NCI-H1092 (cell line): Measurements from ENCODE around the gene FANCM.
A peak's percentile ranks its signal among the peaks of the same experiment; 100 is the strongest.
"Not testable (repeated sequence)": the region's sequence is repeated elsewhere in the genome, so short reads cannot be mapped to it uniquely, and the experiment has no call there.

ENCODE experiments used
- DNase-seq: peaks from one replicate; lab custom pipeline; 2025; lab: John Stamatoyannopoulos, UW

The FANCM gene

DNA sequence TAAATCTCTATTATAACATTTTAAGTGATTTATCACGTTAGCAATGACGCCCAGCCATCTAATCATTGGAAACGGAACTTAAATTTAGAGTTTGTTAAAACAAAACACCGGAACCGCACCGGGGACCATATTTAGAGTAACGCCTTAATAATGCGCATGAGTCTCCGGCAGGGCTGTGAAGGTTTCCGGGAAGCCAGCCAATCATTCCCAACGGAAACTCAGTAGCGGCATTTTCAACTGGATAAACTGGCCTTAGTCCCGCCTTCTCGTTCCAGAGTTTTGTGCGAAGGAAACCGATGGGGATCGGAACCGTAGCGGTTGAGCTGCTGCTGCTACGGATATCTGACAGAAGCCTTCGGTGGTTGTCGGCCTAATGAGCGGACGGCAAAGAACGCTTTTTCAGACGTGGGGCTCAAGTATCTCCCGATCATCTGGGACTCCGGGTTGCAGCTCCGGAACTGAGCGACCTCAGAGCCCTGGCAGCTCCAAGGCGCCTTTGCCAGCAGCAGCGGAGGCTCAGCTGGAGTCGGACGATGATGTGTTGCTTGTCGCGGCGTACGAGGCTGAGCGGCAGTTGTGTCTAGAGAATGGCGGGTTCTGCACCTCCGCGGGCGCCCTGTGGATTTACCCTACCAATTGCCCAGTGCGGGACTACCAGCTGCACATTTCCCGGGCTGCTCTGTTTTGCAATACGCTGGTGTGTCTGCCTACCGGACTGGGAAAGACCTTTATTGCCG, at the start of gene FANCM:
Gene FANCM, plus strand, starts transcription at position 272 of the 737 bp plus-strand sequence. Its CDS starts 102 bp downstream, at position 374.
- peak; percentile 99 for DNase-seq

- DNase-seq: no peak
These were observed 45.9 kb upstream of the FANCM start for GRCh38 chr14:45089813-45090212.

- no peak for DNase-seq
These were observed 44.0 kb upstream of the FANCM start for GRCh38 chr14:45091710-45092109.

GRCh38 chr14:45094275-45094674, 41.5 kb upstream of the FANCM start:
- no peak for DNase-seq

GRCh38 chr14:45095143-45095542, 40.6 kb upstream of the FANCM start:
- DNase-seq: no peak

DNA sequence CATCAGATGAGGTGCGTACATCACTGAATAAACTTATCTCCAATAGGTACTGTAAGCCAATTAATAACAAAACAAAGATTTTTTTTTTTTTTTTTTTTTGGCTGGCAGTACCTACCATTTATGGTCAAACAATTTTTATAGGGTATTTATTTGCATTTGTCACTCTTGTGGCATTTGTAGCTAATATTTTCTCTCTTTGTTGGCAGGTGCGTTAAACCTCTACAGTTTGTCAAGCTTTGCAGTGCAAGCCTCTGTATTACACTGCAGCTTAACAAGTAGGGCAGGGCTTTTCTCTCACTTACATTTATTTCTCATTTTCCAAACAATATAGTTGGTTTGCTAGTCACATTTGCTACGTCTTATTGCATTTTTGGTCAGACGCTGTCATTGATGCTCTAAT, 39.5 kb upstream of the FANCM start:
- DNase-seq: no peak

- DNase-seq: no peak
These were observed 31.9 kb upstream of the FANCM start for GRCh38 chr14:45103806-45104205.

DNA sequence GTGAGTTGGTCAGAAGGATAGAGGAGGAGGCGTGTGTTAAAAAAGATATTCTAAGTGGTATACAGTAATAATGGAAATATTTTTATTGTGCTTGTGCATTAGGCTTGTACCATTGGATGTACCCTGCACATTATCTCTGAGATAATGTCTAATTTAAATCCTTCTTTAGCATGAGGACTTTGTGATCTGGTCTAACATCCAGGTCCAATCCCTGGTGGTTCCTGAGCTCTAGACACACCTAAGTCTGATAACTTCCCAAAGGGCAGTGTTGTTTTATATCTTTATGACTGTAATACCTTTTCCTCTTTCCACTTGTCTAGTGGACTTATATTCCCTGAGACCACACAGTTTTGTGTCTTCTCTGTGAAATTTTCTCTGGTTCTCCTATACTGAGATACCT, 31.2 kb upstream of the FANCM start:
- no peak for DNase-seq

DNA sequence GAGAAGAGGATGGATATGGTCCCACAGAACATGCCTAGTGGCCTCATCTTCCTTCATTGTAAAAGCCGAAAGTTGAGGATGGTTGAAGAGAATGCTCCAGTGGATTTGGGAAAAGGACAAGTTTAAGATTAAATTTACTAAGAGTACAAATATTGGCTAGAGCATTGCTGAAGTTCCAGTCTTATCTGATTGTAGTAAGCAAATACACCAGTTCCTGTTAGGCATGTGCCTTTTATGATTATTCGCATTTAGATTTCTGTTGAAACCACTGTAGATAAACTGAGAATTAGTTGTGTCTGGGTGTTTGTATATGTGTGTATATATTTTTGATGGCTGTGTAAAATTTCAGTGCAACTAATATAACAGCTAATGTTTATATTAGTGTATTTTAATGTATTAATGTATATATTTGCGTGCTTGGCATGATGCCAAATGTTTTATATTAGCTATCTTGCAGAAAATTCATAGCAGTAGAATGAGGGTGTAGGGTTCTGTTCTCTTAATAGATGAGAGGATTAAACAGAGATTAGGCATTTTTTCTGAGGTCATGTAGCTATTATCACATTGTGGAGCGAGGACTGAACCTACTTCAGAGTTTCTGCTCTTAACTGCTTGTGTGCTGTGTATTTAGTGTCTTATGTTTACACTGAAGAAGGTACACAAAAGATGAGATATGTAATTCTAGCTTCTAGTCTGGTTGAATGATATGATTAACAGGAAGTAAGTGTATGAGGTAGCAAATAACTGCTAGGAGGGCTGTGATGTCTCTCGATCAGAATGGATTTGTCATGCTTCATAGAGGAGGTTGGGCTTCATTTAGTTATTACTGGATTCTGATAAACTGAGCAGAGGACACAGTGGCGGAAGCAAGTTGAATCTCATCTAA, 22.6 kb upstream of the FANCM start:
- DNase-seq: no peak

GRCh38 chr14:45114327-45114726, 21.4 kb upstream of the FANCM start:
- DNase-seq: no peak

DNA sequence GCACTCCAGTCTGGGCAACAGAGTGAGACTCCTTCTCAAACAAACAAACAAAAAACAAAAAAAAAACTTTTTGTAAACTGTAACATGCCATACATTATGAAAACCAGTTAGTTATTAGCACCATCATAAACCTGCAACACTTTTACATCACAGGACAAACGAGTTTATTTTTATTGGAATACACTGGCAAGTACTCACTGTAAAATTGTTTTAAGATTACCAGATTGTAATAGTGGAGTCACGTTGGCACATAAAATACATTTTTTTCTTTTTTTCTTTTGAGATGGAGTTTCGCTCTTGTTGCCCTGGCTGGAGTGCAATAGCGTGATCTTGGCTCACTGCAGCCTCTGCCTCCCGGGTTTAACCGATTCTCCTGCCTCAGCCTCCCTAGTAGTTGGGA, 17.1 kb upstream of the FANCM start:
- DNase-seq: no peak

- DNase-seq: no peak
These were observed 15.6 kb upstream of the FANCM start for GRCh38 chr14:45120096-45120495.

DNA sequence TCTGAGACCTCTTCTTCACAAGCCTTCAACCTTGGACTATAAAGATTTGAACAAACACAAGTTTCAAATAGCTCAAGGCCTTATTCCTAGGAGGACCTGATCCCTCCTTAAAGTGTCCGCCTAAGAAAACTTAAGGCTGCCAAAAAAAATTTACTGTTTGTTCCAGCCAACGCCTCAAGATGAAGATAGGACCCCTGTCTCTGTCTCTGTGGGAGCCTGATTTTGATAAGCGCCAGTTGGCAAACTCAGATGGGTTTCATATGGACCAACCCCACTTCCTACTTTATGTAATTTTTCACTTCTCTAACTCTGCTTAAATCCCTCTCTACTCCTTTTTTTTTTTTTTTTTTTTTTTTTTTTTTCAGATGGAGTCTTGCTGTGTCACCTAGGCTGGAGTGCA, 12.5 kb upstream of the FANCM start:
- DNase-seq: no peak

- no peak for DNase-seq
These were observed 10.0 kb upstream of the FANCM start for GRCh38 chr14:45125754-45126153.

DNA sequence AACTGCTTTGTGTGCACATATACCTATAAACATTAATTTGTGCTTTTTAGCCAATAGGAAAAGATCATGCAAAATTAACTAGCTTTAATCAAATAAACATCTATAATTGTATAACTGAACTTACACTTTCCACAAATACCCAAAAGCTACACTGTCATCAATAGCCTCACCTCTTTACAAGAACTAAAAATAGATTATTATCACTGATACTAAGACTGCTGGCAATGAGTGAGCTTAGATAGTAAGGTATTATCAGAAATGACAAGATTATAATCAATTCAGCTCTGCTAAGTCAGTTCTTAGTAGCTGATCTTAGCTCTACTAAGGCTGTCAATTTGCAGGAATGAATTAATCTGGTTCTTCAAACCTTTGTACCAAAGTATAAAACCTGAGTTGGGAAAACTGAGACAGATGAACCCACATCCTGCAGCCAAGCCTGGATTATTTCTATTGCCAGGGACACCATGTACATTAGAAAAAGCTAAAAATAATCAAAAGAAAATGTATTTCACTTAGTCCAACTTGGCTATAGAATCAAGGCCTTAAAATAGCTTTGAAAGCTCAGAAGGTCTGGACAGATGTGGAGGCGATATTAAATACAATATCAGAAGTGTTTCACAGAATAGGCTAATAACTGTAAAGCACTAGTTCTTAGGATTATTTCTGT, 6.6 kb upstream of the FANCM start:
- DNase-seq: no peak

DNA sequence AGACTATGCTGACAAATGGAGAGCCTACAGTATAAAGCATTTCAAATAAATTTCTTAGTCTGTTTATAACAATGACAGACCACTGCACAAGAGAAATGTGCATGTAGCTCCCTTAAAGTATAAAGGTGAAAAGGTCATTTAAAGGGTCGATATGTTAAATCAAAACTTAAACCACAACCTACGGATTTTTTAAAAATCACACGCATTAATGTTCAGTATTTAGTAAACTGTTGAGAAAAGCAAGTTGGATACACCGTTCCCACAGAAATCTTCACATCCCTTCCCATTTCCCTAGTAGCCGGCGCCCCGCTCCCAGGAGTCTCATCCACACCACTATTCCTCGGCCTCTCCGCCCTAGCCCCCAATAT, 2.1 kb upstream of the FANCM start:
- no peak for DNase-seq

GRCh38 chr14:45134051-45134958, 1.4 kb upstream of the FANCM start, which contains the start of gene FKBP3:
Gene FKBP3, minus strand, starts transcription at chr14:45134481. Its CDS starts 25 bp downstream, at chr14:45134456.
- DNase-seq: peak; percentile 99

- DNase-seq: no peak
These were observed 574 bp upstream of the FANCM start for GRCh38 chr14:45135156-45135555.

DNA sequence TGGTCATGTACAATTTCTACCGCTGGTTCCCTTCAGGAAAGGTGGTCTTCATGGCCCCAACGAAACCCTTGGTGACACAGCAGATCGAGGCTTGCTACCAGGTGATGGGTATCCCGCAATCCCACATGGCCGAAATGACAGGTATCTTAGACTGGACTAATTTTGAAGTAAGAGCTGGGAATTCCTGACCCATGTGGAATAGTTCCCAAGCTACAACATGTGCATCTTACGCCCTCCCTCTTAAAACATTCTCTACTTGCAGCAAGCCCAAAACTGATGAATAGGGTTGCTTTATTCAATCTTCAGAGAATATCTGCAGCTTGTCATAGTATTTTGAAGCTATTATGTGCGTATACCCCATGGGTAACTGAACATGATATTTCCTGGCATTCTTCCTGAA, 669 bp downstream of the FANCM start:
- DNase-seq: no peak

DNA sequence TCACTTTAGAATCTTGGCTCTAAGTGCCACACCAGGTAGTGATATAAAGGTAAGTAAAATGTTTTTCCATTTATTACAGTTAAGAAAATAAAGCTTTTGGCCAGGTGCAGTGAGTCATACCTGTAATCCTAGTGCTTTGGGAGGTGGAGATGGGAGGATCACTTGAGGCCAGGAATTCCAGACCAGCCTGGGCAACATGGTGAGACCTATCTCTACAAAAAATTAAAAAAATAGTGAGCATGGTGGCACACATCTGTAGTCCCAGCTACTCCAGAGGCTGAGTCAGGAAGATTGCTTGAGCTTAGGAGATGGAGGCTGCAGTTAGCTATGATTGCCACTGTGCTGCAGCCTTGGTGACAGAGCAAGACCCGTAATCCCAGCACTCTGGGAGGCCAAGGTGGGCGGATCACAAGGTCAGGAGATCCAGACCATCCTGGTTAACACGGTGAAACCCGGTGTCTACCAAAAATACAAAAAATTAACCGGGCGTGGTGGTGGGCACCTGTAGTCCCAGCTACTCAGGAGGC, 5.0 kb downstream of the FANCM start:
- DNase-seq: no peak

DNA sequence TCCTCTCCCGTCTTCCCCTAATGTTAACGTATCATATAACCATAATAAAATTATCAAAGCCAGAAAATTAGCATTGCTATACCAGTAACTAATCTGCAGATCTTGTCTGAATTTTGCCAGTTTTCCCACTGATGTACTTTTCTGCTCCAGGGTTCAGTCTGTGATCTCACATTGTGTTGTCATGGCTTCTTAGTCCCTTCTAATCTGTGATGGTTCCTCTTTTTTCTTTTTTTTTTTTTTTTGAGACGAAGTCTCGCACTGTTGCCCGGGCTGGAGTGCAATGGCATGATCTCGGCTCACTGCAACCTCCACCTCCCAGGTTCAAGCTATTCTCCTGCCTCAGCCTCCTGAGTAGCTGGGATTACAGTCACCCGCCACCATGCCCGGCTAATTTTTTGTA, 6.4 kb downstream of the FANCM start:
- DNase-seq: not testable (repeated sequence)
